ENCODE data around the gene PODNL1.

DNA sequence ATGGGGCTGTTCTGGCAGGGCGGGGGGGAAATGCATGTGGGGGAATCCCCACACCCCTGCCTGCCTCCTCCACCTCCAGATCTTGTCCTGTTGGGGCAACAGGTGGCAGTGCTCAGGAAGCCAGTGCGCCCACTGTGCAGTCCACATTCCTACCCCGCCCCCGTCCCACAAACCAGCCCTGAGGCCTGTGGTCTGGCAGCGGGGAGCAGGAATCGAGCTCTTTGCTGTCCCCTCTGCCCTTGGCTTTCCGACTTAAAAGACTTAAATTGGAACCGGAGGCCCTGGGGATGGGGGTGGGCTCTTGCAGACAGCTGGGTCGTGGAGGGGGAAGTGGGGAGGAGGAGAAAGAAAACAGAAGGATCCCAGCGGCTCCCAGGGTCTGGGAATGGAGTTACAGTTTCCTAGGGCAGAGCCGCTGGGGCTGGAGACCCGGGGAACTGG, 56.9 kb downstream of the PODNL1 start:
- TF ChIP-seq POLR2A (IDR thresholded peaks at IDR 0.05): no peak
- TF ChIP-seq CTCF (IDR thresholded peaks at IDR 0.05): no peak

All from Peyer's patch (tissue), 4 donors.